Measurements from ENCODE around the gene PEAK3.

Gene PEAK3

DNA sequence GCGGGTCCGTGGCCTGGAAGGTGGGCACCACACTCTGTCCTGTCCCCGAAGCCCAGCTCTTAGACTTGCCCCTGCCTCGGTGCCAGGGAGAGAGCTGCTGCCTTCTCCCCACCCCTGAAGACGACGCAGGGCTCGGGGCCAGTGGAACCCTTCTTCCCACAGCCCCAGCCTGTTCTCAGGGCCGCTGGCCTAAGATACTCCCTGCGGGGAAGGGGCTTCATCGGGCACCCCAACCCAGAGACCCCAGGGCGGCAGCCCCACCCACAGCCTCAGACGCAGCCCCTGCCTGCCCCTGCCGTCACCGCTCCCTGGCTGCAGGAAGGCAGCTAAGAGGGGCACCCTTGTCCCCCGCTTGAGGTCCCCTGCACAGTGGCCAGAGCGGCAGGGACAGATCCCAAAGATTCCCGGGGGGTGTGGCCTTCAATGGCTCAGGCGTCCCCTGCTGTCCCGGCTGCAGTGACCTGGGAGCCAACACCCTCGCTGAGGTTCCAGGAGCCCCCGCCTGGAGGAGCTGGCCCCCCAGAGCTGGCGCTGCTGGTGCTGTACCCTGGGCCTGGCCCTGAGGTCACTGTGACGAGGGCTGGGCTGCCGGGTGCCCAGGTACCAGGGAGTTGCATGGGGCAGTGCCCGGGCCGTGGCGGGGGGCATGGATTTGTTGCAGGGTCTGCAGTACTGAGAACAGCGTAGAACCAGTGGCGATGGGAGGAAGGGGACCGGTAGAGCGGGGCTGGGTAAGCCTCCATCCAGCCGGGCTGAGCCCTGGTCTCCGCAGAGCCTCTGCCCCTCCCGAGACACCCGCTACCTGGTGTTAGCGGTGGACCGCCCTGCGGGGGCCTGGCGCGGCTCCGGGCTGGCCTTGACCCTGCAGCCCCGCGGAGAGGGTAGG is 31.9 kb downstream of the PEAK3 start:
- DNase-seq (ENCODE audit: low read depth) = no peak

DNA sequence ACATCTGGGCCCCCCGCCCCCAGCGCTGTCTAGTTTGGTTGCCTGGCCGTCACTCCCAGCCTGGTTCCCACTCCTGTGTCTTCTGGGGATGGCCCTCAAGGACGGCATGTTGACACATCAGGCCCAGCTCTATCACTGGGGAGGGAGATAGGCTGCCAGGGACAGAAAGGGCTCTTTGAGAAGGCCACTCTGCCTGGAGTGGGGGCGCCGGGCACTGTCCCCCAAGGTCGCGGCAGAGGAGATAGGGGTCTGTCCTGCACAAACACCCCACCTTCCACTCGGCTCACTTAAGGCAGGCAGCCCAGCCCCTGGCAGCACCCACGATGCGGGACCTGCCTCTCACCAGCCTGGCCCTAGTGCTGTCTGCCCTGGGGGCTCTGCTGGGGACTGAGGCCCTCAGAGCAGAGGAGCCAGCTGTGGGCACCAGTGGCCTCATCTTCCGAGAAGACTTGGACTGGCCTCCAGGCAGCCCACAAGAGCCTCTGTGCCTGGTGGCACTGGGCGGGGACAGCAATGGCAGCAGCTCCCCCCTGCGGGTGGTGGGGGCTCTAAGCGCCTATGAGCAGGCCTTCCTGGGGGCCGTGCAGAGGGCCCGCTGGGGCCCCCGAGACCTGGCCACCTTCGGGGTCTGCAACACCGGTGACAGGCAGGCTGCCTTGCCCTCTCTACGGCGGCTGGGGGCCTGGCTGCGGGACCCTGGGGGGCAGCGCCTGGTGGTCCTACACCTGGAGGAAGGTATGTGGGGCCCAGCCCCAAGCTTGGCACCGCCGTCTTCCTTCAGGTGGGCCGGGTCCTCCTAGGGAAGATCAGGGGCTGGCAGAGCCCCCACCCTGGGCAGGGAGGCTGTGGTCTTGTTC is 32.7 kb downstream of the PEAK3 start, which contains the start of gene AMH:
Gene AMH (plus strand): TSS at position 314 of the 857 bp plus-strand sequence. CDS start 10 bp downstream, at position 324.
- DNase-seq (ENCODE audit: low read depth) = no peak

DNA sequence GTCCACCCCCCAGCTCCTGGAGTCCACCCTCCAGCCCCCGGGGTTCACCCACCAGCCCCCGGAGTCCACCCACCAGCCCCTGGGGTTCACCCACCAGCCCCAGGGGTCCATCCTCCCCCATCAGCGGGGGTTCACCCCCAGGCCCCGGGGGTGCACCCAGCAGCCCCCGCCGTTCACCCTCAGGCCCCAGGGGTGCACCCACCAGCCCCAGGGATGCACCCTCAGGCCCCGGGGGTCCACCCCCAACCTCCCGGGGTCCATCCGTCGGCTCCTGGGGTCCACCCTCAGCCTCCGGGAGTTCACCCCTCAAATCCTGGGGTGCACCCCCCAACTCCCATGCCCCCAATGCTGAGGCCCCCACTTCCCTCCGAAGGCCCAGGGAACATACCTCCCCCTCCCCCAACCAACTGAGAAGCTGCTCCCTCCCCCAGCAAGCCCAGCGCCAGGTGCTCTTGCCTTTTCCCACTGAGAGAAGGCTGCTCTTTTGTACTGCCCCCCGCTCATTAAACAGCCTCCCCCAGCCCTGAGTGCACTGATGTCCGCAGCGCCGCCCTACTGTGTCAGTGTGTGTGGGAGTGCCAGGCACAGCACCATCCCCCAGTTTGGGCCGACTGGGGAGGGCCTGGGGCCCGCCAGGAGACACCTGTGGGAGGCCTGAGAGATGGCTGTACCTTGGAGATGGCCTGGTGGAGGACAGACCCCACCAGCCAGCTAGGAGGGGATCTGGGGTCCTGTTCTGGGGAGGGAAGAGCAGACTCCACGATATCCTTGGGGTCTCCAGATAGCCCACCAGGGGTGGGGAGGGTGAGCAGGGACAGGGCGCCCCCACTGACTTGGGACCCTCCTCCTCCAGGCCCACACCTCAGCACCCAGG is 33.6 kb downstream of the PEAK3 start:
- no peak for DNase-seq (ENCODE audit: low read depth)

DNA sequence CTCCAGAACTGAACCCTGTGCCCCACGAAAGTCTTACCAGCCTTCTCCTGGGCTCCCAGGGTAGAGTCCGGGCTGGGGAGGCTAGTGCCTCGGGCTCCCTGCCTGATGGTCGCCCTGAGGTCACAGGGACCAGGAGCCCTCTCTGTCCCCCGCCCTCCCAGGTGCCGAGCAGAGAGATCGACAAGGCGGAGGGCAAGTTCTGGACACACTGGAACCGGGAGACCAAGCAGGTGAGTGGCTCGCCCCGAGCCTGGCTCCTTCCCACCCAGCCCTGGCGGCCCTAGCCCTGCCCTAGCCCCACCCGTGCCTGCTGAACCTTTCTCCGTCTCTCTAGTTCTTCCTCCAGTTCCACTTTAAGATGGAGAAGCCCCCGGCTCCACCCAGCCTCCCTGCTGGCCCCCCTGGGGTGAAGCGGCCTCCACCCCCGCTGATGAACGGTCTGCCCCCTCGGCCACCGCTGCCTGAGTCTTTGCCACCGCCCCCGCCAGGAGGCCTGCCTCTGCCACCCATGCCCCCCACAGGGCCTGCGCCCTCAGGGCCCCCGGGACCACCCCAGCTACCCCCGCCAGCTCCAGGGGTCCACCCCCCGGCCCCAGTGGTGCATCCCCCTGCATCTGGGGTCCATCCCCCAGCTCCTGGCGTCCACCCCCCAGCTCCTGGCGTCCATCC is 34.4 kb downstream of the PEAK3 start:
- DNase-seq (ENCODE audit: low read depth) = no peak

DNA sequence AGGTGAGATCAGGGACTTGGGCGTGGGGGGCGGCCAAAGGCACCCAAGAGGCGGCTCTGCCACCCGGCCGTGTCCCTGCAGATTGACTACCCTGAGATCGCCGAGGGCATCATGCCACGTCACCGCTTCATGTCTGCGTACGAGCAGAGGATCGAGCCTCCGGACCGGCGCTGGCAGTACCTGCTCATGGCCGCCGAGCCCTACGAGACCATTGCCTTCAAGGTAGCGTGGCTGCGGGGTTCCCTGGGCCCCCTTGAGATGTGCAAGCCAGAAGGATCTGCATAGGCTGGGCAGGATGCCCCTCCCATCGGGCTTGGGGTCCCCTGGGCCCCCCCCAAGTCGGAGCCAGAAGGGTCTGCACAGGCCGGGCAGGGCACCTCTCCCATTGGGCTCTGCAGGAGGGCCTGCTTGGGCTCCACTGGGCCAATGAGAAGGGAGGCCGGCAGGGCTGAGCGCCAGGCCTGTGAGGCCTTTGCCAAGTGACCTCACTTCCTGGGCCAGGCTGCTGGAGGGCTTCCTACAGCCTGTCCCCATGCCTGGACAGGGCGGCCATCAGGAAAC is 35.1 kb downstream of the PEAK3 start:
- DNase-seq (ENCODE audit: low read depth) = no peak

DNA sequence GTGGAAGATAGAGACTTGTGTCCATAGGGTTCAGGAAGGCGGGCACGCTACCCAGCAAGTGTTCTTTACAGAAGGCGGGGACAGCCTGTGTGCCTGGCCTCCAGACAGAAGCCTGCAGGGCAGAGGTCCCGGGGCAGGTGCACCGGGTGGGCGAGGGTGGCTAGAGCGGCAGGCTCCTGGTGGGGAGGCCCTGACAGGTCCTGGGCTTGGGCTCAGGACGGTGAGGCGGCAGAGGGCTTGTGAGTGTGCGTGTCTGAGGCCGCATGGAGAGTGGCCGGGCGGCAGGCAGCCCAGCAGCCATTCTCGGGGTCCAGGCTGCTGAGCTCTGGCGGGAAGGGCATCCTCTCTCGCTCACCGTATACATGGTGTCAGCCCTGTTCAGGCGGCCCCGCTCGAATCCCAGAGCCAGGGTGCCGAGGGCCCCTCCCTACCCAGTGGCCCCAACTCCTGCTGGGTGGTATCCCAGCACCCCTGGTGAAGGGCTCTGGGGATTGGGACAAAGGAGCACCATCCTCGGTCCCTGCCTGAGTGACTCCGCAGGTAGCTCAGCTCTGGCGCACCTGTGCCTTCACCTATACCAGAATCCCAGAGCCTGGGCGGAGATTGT is 35.9 kb downstream of the PEAK3 start:
- DNase-seq (ENCODE audit: low read depth) = no peak

DNA sequence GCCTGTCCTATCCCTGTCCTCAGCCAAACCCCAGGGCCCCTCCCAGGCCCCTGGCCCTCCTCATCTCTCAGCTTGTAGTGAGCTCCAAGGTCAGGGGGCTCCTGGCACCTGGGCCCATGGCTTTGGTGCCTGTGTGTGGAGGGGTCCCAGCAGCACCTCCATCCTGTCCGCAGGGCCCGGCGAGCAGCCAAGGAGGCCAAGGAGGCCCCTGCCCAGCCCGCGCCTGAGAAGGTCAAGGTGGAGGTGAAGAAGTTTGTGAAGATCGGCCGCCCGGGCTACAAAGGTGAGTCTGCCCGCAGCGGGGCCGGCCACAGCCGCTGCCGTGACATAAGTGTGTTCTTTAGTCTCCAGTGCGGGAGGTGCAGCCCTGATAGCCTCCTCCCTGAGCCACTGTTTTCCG is 36.7 kb downstream of the PEAK3 start:
- DNase-seq (ENCODE audit: low read depth) = no peak

DNA sequence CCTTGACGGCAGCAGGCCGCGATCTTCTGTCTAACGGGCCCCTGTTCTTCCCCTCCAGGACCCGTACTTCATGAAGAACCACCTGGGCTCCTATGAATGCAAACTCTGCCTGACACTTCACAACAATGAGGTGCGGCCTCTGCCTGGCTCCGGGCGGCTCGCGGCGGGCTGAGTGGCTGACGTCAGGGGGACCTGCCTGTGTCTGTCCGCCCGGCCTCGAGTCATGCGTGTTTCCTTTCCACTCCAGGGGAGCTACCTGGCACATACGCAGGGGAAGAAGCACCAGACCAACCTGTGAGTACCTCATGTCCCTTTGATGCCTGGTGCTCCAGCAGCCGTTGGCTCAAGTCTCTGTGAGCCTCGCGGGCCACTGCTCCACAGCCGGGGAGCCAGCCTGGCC is 37.5 kb downstream of the PEAK3 start:
- no peak for DNase-seq (ENCODE audit: low read depth)

DNA sequence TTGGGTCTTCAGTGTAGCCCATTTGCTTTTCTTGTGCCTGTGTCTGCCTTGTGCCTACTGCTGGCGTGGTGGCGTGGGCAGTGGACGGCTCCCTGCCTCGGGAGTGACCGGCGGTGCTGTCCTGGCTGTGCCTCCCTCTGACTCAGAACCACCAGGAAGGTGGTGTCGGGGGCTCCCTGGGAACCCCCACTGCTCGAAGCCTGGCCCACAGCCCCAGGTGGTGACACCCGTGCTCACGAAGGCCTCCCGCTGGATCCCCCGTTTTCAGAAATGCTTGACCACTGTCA is 37.9 kb downstream of the PEAK3 start:
- DNase-seq (ENCODE audit: low read depth) = no peak

DNA sequence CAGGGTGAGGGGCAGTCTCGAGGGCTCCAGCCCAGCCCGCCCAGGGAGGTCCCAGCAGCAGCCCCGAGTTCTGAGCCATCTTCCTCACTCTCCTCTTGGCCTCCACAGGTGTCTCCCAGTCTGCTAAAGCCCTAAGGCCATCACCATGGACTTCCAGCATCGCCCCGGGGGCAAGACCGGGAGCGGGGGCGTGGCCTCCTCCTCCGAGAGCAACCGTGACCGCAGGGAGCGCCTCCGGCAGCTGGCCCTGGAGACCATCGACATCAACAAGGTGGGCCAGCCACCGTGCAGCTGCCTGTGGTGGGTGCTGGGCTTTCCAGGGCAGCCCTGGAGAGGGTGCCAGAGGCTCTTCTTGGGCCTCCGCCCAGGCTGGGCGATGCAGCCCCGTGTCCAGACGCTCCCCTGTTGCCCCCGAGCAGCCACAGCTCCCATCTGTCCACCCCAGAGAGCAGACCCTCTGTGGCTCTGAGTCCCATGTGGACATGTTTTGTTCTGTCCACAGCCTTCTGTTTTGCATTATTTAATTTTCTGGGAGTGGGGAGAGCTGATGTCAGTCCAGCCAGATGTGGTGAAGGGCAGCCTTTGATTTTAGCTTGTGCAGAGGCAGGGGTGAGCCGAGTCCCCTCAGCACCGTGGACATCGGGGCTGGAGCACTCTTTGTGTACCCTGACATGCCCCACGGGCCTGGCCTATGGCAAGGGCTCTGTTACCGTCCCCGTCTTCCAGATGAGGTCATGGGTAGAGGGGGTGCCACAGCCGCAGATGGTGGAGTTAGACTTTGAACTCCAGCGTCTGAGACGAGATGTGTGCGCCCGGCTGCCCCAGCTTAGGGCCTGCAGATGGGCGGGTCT is 38.5 kb downstream of the PEAK3 start:
- no peak for DNase-seq (ENCODE audit: low read depth)

DNA sequence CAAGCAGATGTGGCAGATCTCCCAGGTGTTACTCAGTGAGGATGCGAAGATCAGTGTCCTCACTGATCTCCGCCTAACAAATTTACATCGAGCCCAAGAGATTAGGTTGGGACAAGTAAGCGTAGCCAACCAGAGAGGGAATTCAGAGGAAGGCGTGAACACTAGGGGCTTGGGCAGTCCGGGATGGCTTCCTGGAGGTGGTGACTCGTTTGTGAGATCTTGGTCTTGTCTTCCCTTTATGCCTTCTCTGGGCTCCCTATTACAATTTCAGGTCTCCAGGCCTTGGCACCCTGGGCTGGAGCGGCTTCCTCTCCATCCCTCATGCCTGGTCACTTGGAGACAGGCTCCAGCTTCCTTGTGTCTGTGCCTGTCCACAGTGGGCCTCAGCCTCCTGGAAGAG is 39.2 kb downstream of the PEAK3 start:
- DNase-seq (ENCODE audit: low read depth) = no peak

DNA sequence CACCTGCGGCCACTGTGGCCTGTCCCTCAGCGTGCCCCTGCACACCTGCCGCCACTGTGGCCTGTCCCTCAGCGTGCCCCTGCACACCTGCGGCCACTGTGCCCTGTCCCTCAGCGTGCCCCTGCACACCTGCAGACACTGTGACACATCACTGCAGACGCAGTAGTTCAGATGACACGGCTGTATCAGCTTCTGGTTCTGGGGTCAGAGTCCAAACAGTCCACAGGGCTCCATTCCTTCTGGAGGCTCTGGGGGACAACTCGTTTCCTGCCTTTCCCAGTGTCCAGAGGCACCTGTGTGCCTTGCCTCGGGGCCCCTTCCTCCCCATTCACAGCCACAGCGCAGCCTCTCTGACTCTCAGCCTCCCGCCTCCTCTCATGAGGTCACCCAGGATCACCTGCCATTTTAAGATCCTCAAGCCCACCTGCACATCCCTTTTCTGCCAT is 39.9 kb downstream of the PEAK3 start:
- DNase-seq (ENCODE audit: low read depth) = no peak

DNA sequence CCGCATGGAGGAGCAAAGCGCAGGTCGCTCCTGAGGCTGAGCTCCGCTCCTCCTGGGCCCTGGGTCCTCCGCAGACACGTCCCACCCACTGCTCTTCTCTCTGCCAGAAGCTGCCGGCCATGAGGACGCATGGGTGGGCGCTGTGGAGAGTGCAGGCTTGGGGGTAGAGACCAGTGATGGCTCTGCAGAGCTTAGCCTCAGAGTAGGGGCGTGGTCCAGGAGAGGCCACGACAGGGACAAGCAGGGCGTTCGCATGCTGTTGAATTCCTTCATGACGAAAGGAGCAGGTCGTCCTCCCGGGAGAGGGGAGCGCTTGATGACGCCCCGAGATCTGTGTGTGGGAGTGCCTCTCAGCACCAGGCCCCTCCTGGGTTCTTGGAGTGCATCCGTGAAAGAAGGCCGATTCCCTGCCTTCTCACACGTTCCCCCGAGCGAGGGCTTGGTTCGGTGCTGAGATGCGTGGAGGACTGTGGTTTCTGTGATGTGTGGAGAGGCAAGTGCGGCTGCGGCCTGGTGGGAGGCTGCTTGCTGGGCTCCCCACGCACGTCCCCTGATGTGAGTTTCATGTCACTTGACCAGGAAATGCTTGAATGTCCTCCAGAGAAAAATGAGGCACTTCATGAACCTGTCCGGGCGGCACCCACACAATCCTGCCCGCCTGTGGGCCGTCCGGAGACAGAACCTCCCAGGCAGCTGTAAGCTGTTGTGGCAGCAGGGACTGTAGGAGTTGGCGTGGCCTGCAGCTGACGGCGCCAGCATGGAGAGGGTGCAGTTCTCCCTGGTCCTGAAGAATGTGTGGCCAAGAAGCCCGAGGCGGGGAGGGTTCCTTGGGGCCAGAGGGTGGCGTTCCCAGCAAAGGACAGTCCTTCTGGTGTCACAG is 40.9 kb downstream of the PEAK3 start:
- DNase-seq (ENCODE audit: low read depth) = no peak

DNA sequence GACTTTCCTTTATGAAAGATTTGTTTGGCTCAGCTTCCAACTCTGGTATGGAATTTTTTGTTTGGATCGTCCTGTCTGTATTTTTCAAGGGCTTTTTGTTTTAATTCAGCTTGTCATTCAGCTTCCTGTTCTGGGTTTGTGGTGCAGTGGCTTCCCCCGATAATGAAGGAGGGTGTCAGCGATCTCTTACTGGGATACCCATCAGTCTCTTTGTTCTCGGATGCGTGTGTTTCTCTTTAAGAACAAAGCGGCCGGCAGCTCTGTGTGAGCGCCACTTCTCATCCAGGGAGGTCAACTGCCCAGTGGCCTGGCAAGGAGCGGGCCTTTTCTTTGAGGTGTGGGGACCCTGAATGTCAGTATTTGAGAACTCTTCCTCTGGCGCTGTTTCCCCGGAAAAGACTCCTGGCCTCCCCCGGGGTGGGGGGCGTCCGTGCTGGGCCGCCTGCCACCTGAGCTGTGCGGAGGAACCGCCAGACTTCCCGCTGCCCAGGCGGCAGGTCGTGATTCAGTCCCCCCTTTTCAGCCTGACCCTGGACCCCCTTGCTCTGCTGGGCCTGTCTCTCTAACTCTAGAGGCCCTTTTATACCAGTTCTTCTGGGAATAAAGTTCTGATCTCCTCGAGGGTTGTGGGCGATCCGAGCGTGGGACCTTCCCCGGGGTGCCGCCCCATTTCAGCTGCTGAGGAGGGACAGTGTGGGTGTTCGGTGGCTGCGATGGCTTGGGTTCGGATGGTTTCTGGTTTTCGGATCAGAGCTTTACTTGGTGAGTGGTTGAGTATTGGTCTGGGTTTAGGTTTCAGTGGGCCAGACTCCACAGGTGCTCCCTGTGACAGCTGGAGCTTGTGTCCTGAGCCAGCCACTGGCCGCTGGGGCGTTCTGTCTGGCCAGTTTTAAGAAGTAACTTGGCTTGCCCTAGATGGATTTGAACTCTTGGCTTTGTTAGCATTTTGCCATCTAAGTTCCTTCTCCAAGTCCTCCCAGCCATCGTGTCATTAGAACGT is 41.9 kb downstream of the PEAK3 start:
- no peak for DNase-seq (ENCODE audit: low read depth)

DNA sequence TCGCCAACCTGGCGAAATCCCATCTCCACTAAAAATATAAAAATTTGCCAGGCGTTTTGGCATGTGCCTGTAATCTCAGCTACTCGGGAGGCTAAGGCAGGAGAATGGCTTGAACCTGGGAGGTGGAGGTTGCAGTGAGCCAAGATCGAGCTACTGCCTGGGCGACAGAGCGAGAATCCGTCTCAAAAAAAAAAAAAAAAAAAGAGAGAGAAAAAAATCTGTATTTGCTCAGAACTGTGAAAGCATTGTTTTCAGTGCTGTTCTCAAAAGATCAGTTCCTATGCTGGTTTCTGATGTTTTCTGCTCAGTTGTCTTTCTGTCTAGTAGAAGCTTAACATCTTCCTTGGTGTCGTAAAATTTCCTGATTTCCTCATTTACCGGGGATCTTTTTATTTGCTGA is 42.8 kb downstream of the PEAK3 start:
- no peak for DNase-seq (ENCODE audit: low read depth)

DNA sequence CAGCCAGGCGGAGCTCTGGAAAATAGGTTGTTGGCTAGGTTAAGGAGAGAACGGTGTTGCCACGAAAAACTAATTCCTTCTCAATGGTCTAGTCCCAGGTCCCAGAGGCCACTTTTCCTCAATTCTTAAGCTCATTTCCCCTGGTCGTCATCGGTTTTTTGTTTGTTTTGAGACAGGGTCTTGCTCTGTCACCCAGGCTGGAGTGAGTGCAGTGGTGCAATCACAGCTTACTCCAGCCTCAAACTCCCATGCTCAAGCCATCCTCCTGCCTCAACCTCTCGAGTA is 44.2 kb downstream of the PEAK3 start:
- DNase-seq (ENCODE audit: low read depth) = no peak

DNA sequence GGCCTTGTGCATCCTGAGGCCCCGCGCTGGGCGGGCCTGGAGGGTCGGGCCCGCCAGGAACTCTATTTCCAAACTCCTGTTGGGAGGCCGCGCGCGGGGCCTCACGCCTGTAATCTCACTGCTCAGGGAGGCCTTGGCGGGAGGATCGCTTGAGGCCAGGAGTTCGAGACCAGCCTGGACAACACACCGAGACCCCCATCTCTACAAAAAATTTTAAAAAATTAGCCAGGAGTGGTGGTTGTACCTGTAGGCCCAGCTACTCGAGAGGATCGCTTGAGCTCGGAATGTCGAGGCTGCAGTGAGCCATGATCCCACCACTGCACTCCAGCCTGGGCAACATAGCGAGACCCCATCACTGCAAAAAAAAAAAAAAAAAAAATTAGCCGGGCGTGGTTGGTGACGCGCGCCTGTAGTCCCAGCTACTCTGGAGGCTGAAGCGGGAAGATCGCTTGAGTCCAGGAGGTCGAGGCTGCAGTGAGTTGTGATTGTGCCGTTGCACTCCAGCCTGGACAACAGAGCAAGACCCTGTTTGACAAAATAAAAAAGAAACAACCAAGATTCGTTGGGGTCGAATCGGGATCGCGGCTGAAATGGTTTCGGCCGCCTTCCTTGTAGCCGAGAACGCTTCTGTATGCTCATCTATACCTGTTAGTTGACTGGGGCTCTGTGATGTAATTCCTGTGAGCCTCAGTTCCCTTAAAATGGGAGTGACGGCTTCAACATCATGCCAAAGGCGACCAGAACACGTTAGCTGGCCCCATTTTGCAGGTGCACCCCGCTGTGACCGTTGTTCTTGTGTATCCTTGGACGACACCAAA is 44.7 kb downstream of the PEAK3 start:
- no peak for DNase-seq (ENCODE audit: low read depth)
